Measurements from ENCODE around the gene CALCR.

- no peak for TF ChIP-seq SIN3A (IDR thresholded peaks at IDR 0.05; ENCODE audit: borderline replicate concordance, insufficient read depth, low read length)
- no peak for TF ChIP-seq TAF1 (IDR thresholded peaks at IDR 0.05; ENCODE audit: borderline replicate concordance, insufficient read depth, low read length)
- TF ChIP-seq POLR2AphosphoS5 (IDR thresholded peaks at IDR 0.05; ENCODE audit: low read depth, low read length), result no peak
- TF ChIP-seq REST (IDR thresholded peaks at IDR 0.05; ENCODE audit: insufficient read depth in 1 of 2, low read depth in 2 of 2, low read length in 2 of 2), result no peak
These were observed 23.2 kb downstream of the CALCR start for GRCh38 chr7:93551063-93551895.
